ENCODE results near the gene PER1.
"Not testable (repeated sequence)": the region's sequence is repeated elsewhere in the genome, so short reads cannot be mapped to it uniquely, and the experiment has no call there.

Gene PER1

DNA sequence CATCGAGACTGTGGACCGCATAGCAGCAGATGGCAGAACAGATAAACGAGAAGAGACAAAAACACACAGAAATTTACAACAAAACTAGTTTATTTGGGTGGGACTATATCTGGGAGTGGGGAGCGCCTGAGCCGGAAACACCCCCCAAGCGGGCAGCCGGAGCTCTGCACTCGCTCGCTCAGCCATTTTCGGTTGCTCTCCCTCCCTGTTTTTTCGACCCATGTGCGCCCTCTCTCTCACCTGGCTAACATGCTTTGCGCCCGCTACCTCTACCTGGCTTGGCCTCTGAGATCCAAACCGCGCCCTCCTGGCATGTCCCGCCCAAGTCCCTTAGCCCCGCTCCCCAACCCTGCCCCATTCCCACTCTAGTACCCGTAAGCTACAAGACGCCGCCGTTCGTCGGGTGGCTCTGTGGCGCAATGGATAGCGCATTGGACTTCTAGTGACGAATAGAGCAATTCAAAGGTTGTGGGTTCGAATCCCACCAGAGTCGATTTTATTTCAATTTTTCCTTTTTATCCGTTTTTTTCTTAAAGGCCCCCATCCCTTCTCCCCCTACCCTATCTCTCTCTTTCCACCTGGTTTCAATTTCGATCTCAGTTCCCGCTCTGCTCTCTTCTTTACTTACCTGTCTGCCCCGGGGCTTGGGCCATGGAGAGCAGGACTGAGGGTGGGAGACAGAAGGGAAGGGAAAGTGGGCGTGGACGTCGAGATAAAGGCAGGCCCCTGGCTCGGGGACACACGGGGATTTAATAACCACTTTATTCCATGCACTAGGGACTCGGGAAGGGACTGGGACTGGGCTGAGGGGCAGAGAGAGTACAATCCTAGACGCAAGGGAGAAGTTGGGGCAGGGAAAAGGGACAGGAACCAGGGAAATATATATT, 31.4 kb downstream of the PER1 start:
- peak in 1 of 2 donors; percentile 43 for DNase-seq (ENCODE audit: low read depth in 2 of 2)

DNA sequence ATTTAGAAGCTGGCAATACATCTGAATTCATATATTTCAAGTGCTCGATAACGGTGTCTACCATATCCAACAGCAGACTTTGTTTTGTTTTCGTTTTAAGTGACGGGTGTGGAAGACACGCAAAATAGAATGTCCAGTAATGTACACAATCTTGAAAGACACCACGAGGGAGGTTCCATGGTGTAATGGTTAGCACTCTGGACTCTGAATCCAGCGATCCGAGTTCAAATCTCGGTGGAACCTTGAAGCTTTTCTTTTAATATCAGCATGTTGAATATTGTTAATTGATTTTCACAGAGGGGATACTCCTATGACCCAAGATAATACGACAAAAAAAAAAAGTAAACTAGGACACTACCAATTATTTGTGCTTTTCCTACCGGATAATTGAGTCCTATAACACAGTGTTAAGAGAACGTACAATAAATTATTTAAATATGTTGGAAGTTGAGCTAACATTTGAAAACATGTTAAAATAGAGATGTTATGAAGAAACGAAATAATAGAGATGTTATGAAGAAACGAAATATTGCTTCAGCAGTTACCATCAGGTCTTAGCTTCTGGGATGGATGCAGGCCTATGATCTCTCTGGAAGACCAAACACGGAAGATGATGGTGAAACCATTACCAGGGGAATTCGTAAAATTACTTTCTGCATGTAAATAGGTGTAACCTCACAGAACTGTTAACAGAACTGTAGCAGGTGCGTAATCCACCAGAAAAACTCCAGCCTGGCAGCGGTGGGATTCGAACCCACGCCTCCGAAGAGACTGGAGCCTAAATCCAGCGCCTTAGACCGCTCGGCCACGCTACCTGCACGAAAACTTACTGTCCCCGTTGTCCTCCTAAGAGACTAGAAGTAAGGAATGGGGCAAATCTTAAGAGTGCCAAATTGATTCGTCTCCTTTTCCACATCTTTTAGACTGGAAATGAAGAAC, 32.4 kb downstream of the PER1 start:
- peak in 1 of 2 donors; percentile 71 for DNase-seq (ENCODE audit: low read depth in 2 of 2)

DNA sequence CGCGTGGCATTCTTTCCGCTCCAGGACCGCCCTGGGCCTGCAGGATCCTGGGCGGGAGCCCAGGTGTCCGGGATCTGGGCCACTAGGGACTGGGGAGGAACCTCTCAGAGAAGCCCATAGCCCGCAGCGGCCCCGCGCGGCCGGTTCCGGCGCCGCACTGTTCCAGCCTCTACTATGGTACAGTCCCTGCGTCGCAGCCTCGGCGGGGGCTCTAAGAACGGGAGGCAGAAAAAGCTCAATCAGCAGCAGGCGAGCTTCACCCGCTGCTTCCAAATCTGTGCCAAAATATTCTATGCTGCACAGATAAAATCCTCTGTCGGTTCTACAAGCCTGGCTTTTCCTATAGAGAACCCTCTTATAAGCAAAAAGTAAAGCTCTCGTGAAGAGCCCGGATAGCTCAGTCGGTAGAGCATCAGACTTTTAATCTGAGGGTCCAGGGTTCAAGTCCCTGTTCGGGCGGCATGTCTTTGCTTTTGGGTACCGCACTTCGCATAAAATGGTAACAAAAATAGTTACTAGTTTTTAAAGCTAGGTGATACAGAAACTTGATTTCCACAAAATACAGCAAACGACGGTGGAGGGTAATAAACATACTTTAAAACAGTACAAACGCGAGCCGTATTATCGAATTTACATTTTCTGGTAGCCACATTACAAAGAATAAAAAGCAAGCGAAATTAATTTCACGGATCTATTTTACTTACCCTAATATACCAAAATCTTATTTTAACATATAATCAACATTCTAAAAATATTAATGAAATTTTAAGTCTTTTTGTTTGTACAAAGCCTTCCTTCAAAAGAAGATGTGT, 33.2 kb downstream of the PER1 start:
- DNase-seq (ENCODE audit: low read depth in 2 of 2) = peak; percentile 67 to 73

DNA sequence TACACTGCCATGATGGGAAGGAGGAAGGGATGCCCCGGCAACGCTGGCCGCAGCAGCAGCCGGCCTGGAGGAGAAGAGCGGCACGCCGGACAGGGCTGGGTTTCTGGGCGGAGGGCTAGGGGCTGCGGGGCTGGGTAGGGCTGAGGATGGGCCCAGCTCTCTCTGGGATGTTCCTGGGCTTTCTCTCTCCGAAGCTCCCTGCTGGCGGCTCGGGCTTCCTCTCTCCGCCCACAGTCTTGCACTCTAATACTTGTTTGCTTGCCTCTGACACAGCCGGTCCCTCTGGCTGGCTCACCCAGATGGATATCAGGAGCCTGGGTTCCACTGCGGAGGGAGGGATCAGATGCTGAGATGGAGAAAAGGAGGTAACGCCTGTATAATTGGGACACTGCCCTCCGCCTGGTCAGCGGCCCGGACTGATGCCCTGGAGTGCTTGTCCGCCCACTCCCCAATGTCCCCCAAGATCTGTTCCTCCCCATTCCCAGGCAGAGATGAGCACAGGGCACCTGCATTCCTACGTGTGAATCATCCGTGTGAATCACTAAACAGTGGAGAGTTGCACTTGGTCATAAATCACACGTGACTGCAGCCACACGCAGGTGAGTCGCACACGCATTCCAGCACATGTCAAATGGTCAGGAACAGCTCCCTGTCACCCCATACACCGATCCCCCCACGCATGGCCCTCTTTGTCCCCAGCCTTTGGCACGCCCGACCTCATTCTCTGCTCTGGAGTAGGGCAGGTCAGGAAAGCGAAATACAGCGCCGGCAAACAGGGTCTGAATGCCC, 34.0 kb downstream of the PER1 start, which contains the start of gene ALOXE3:
Gene ALOXE3 (minus strand): TSS at position 535 of the 789 bp plus-strand sequence. CDS start 524 bp downstream, at position 11.
- DNase-seq (ENCODE audit: low read depth in 2 of 2) = no peak

DNA sequence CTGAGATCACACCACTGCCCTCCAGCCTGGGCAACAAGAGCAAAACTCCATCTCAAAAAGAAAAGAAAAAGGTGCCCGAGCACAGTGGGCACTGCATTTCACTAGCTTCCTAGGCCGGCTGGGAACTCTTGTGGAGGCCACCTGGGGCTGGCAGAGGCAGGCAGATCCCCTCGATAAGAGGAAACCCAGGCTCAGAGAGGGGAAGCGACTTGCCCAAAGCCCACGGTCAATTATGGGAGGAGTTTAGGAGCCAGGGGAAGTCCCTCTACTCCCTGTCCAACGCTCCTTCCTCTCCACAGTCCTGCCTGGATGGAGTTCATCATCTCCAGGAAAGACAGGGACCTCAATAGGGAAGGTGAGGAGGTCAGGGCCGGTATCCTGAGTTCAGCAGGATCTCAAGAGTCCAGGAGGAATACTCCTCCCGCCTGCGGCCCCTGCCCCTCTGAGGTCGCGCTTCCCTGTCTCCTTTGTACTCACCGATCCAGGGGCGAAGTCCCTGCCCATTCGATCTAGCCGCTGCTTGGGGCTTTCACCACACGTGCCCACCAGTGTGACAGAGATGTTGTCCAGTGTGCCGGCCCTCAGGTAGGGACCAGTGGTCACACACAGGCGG, 34.7 kb downstream of the PER1 start:
- DNase-seq (ENCODE audit: low read depth in 2 of 2) = no peak

DNA sequence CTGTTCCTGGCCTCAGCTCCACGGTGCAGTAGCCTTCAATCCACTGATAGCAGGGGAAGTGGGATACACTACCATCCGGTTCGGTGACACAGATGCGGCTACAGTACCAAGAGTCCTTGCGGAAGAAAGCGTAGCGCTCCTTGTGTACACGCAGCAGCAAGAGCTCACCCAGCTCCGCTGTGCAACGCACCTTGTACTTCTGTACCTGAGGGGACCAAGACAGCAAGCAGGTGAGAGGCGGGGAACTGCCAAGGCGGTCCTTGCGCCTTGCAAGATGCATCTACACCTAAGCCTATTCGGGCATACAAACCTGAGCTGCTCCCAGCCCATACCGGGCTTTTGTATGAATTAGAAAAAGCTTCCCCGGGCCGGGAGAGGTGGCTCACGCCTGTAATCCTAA, 35.4 kb downstream of the PER1 start:
- DNase-seq (ENCODE audit: low read depth in 2 of 2) = no peak

DNA sequence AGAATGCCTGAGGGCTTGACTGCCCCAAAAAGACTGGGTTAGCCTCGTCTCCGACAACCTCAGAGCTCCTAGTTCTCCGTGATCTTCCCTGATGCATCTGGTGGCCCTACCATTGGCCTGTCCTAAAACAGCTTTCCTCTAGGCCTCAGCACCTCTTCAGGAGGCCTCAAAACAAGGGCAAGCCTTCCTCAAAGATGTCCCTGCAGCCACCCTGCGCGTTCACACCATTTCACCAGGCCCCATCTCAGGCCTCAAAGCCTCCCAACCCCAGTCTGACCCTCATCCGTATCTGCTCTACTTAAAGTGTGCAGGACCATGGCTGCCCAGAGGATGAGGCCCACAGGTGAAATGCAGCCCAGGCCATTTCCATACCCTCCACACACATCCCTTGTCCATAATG, 41.3 kb downstream of the PER1 start:
- DNase-seq (ENCODE audit: low read depth in 2 of 2) = no peak

DNA sequence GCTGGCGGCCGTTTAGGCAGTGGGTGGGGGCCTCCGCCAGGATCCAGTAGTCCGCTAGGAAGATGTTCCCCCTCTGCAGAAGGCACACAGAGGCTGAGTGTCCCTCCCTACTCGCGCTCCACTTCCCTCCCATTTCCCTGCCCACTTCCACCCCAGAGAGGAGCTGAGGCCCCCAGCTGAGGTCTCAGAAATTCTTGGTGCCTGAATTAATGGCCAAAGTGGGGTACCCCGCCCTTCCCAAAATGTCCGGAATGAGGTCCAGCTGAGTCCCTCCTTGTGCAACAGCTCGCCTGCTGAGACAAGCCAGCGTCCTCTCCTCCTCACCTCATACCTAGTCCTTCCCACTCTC, 41.8 kb downstream of the PER1 start:
- no peak for DNase-seq (ENCODE audit: low read depth in 2 of 2)

DNA sequence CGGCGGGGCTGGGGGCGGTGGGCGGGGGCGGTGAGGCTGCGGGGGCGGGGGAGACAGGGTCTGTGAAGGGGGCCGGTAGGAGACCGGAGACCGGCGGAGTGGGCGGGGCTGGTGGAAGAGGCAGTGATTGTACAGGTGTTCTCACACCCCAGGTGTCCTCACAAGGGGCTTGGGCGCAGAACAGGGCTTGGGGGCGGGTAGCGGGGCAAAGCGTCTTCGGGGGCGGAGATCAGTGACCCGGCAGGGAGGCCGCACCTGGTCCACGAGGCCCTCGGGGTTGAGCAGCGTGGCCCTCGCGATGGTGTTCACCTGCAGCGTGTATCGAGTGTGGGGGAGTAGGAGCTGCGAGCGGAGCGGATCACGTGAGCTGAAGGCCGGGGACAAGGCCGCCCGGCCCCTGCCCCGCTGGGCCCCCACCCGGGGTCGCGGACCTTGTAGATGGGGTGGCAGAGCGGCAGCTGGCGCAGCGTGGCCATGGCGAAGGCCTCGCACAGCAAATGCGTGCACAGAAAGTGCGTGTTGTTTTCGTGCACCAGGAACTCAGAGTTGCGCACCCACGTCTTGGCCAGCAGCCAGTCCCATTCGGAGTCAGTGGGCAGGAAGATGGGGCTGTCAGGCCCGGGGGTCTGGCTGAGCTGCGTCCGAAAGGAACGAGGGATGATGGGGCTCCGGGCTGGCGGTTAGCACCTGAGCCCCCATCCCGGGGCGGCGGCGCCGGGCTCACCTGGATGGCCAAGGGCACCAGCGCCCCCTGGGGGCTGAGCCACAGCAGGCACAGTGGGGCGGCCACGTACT, 42.3 kb downstream of the PER1 start:
- DNase-seq (ENCODE audit: low read depth in 2 of 2) = peak; percentile 51 to 60

DNA sequence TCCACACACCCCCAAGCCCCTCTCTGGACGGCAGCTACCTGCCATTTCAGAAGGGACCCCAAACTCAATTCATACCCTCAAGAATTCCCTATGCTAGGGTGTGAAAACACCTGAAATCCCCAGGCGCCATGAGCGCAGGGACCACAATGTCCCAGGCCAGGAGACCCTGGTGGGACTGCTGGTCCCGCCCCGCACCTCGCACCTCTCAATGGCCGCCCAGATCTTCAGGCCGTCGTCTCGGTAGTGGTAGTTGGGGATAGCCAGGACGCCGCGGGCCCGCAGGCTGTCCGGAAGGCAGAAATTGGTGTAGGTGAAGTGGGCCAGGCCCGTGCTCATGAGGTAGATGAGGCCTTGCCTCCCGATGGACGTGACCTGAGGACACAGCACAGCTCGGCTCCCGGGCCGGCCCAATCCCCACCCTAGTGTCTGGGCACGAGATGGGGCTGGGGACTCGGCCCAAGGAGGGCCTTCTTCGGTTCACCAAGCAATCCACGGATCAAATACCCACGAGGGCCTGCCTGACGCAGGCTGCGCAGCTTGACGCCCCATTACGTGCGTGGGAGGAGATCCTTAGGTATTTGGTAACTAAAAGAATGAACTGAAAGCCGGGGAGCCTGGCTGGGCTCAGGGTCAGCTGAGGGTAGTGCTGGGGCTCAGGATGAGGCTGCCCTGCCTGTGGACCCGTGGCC, 43.1 kb downstream of the PER1 start:
- no peak for DNase-seq (ENCODE audit: low read depth in 2 of 2)

DNA sequence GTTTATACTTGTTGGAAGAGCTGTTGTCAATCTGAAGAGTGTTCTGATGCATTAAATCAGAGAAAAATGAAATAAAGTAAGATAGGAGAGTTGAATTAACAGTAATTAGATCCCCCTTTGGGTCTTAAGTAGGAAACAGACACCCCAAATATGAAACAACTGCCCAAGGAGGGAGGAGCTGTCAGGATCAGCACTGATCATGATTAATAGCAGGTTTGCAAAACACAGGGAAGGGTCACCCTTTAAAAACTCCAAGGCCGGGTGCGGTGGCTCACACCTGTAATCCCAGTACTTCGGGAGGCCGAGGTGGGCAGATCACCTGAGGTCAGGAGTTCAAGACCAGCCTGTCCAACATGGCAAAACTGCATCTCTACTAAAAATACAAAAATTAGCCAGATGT, 45.2 kb downstream of the PER1 start:
- not testable (repeated sequence) for DNase-seq (ENCODE audit: low read depth in 2 of 2)

DNA sequence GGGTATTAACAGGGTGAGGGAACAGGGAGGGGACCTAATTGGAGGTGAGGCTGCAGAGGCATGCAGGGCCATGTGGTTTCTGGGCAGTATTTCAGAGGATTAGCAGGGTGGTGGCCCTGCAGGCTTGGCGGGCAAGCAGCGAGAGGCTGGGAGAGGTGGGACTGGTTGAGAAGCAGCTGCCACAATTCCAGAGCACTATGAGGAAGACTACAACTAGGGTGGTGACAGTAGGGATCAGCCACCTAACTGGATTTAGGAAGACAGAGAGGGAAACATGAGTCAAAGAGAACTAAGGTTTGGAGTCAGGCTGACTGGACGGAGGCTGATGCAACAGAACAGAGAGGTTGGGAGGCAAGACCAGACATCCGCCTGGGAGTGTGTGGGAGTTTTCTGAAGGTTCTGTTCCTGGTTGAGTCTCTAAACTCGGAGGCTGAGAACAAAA, 46.2 kb downstream of the PER1 start:
- no peak for DNase-seq (ENCODE audit: low read depth in 2 of 2)

DNA sequence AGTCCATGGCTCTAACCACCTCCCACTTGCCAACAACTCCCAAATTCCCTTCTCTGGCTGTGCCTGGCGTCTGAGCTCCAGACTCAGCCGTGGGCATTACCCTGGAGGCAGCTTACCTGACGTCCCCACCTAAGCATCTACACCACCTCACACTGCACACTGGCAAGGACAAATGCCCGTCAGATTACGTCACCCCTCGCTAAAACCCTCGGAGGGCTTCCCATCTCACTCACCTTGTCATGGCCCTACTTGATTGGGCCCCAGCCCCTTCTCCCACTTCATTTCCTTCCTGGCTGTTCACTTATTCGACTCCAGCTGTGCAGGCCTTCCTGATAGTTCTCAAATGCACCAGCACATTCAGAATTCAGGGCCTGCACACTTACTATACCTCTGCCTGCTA, 47.3 kb downstream of the PER1 start:
- DNase-seq (ENCODE audit: low read depth in 2 of 2) = no peak

DNA sequence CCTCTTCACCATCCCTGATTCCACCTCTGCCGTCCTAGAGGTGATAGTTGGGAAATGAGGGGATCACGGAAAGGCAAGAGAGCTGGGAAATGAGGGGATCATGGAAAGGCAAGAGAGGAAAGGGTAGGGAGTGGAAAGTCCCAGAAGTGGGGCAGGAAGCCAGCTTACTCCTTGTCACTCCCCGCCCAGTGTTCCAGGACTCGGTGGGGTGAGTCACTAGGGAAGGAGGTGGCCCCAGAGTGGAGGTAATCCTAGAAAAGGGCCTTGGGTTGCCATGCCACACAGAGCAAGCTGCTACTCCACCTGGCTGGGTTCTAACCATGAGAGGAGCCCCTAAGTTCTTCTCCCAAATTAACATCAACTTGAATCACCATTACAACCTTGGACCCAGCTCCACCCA, 48.7 kb downstream of the PER1 start:
- DNase-seq (ENCODE audit: low read depth in 2 of 2) = no peak

DNA sequence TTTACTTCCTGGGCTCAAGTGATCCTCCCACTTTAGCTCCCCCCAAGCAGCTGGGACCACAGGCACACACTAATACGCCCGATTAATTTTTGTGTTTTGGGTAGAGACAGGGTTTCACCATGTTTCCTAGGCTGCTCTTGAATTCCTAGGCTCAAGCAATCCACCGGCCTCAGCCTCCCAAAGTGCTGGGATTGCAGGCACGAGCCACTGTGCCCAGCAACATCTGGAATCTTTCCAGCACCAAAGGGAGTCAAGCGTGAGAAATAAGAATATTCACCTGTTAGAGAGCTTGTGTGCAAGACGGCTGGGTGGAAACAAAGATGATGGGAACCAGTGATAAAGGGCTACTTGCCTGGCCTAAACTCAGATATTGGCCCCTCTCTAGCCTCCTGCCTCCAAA, 50.5 kb downstream of the PER1 start:
- no peak for DNase-seq (ENCODE audit: low read depth in 2 of 2)

DNA sequence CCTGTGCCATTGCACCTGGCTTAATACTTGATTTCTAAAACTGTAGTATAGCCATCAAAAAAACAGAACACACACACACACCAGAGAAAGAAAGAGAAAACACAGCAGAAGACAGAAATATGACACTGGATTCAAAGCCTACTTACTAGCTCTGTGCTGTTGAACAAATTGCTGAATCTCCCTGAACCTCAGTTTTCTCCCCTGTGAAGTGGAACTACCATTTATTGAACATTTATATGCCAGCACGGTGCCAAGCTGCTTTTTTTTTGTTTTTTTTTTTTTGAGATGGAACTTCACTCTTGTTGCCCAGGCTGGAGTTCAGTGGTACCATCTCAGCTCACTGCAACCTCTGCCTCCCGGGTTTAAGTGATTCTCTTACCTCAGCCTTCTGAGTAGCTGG, 51.4 kb downstream of the PER1 start:
- DNase-seq (ENCODE audit: low read depth in 2 of 2) = no peak

DNA sequence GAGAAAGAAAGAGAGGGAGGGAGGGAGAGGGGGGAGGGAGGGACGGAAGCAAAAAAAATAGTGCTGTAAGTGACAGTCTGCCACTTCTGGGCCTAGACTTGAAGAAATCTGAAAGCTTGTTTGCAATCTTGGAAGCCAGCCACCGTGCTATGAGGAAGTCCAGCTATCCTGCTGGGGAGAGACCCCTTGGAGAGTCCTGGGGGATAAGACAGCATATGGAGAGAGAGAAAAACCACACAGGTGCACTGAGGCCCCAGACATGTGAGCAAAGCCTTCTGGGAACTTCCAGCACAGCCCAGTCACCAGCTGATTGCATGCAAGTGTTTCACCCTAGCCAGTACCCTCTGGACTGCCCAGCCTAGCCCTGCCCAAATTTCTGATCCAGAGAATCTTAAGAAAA, 52.1 kb downstream of the PER1 start:
- DNase-seq (ENCODE audit: low read depth in 2 of 2) = no peak

DNA sequence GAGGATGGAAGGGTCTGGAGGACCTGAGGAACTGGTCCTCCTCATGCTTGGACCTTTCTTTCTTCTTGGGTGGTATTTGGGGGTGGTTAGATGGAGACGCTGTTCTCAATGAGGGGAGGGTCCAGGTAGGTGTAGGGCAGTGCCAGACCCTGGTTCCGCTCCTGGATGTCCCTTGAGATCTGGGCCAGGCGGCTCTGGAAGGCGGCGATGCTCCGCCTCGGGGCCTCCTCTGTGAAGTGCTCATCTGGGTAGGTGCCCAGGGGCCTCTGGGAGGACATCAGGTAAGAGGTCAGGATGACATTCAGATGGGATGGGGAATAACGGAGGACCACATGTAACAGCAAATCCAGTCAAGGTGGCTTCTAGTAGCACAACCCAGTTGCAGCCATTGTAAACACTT, 55.7 kb downstream of the PER1 start:
- DNase-seq (ENCODE audit: low read depth in 2 of 2) = no peak

DNA sequence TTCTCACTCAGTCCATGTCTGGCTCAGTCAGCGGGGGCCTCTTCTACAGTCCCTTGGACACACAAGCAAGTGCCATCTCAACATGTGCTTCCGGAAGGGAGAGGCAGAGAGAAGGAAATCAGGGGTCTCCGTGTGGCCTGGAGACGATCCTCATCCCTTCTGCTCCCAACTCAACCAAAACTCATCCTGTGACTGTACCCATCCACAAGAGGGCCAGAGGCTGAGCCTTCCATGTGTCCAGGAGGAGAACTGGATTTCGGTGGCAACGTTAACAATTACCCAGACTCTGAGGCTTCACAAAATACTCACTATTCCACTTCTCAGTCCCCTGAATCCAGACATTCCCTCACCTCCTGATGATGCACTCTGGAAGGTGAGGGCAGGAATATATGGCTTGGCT, 56.8 kb downstream of the PER1 start:
- DNase-seq (ENCODE audit: low read depth in 2 of 2) = no peak

Measured in stimulated activated CD8-positive, alpha-beta memory T cell treated with anti-CD3 and anti-CD28 coated beads, Interleukin-15, amount 100 ng/mL, for 4 hours (primary cell).